CD4-positive, alpha-beta T cell (primary cell): Measurements from ENCODE around the gene DAAM1. TPM values are rescaled to one million over a fixed set of nuclear protein-coding genes. Genes with fewer than 3 reads are reported as not detected.

Source experiments
- ATAC-seq: fragments of 200-7000 bp; cut with Tn5 transposase; one replicate; pipeline ENCODE4 v1.10.0; 2022; ENCODE audit warnings: mild to moderate bottlenecking; ENCODE audit not compliant: poor library complexity
- CTCF ChIA-PET: fragments of 350-600 bp; sonication (Branson Sonifier 250); formaldehyde crosslinking; loops from one replicate; lab custom pipeline; 2021; ENCODE audit warnings: antibody characterized with exemption, inconsistent platforms; lab: Charles Lee
- POLR2A ChIA-PET: fragments of 350-600 bp; sonication (Branson Sonifier 250); formaldehyde crosslinking; loops from one replicate; lab custom pipeline; 2021; ENCODE audit warnings: antibody characterized with exemption, inconsistent platforms; lab: Charles Lee
- DNase-seq, 14 experiments: peaks; one replicate each; pipeline ENCODE4 v3.0.0-alpha.2; 2013 to 2020; ENCODE audit warnings: mixed read lengths in 2 of 14
- H3K27ac ChIP-seq, 2 donors: one replicate each; pipeline versions ENCODE4 v1.5.1 to v1.7.0; 2013; ENCODE audit warnings: low read length in 2 of 2, low read depth in 1 of 2, mild to moderate bottlenecking in 1 of 2
- H3K27me3 ChIP-seq, 2 experiments: 1 replicate in 1 of 2; 2 replicates in 1 of 2; pipeline versions ENCODE4 v1.6.1 to v1.7.0; 2013; ENCODE audit warnings: low read length in 2 of 2, control low read depth in 1 of 2, mild to moderate bottlenecking in 1 of 2, moderate library complexity in 1 of 2; ENCODE audit not compliant: insufficient read depth in 2 of 2, control insufficient read depth in 1 of 2
- H3K36me3 ChIP-seq: one replicate; pipeline ENCODE4 v1.6.1; 2013; ENCODE audit warnings: low read length, control low read depth; ENCODE audit not compliant: insufficient read depth
- H3K4me1 ChIP-seq: one replicate; pipeline ENCODE4 v1.6.1; 2013; ENCODE audit warnings: low read length, control low read depth; ENCODE audit not compliant: insufficient read depth
- H3K4me3 ChIP-seq: one replicate; pipeline ENCODE4 v1.5.1; 2013; ENCODE audit warnings: mild to moderate bottlenecking, low read length, moderate library complexity
- H3K9me3 ChIP-seq, 2 experiments: 1 replicate in 1 of 2; 2 replicates in 1 of 2; pipeline versions ENCODE4 v1.6.1 to v1.7.0; 2013; ENCODE audit warnings: low read length in 2 of 2, mild to moderate bottlenecking in 2 of 2, control low read depth in 1 of 2, moderate library complexity in 1 of 2; ENCODE audit not compliant: control insufficient read depth in 1 of 2, insufficient read depth in 1 of 2
- H3K27ac Mint-ChIP-seq: one replicate; pipeline ENCODE4 v1.8.0; 2020; ENCODE audit warnings: mixed read lengths
- H3K27me3 Mint-ChIP-seq: one replicate; pipeline ENCODE4 v1.8.0; 2021; ENCODE audit warnings: mixed read lengths
- H3K36me3 Mint-ChIP-seq: one replicate; pipeline ENCODE4 v1.8.0; 2021; ENCODE audit warnings: low read depth, mixed read lengths
- H3K4me1 Mint-ChIP-seq: one replicate; pipeline ENCODE4 v1.8.0; 2021; ENCODE audit warnings: low read depth, mixed read lengths
- H3K4me3 Mint-ChIP-seq: one replicate; pipeline ENCODE4 v1.8.0; 2020; ENCODE audit warnings: mild to moderate bottlenecking, mixed read lengths
- H3K9me3 Mint-ChIP-seq: one replicate; pipeline ENCODE4 v1.8.0; 2020; ENCODE audit warnings: mixed read lengths
- intact Hi-C, 2 experiments: fragments of 100-400 bp; cut with DNase I in 1 of 2; cut with micrococcal nuclease in 1 of 2; formaldehyde crosslinking; loops; one replicate each; pipeline versions ENCODE4 v1.15.1 to v1.9.0; 2023 to 2025; cut with DNase I, micrococcal nuclease
- total RNA-seq, 174 experiments: library from RNA in 2 of 174; stranded (reverse) in 2 of 174; gene quantifications; one replicate each; pipeline ENCODE4 v1.2.3 and lab custom pipeline; 2021 to 2026
- TF ChIP-seq, protein P1 (sequence below): fragments of 200-600 bp; IDR thresholded peaks from one replicate; pipeline ENCODE4 v1.8.0; 2022; ENCODE audit warnings: antibody characterized with exemption, mild to moderate bottlenecking

Gene DAAM1
- total RNA-seq, 2 experiments from 2014 or later = 7.4 to 8.8 TPM

DNA sequence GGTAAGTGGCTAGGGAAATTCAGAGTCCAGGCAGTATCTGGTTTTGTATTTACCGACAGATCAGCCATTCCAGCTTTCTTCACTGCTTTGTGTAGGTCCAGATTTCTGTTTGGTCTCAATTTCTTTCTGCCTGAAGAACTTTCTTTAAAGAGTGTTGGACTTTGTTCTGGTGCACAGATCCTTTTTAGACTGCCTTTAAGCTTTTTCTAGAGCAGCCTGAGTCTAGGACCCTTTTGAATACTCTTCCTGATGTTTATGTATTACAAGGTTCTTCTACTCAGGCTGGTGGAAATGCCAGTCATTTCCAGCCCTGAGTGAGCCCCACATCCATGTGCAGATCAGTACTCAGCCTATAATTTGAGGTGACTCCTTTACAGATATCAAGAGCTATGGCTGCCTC, 54.7 kb downstream of the DAAM1 start:
- Histone ChIP-seq H3K27ac (no peak overlapping the region), H3K4me1 (no peaks in the 10 kb centered on the region), H3K4me3 (no peak overlapping the region), H3K36me3 (no peaks in the 10 kb centered on the region), H3K9me3 (no peaks in the 10 kb centered on the region), H3K27me3 (no peaks in the 10 kb centered on the region)
- ChIA-PET CTCF (no interaction called here), POLR2A (no interaction called here)
- H3K9me3 Mint-ChIP-seq = no peaks in the 10 kb centered on the region
- no peaks in the 10 kb centered on the region for H3K36me3 Mint-ChIP-seq
- TF ChIP-seq, protein P1, sequence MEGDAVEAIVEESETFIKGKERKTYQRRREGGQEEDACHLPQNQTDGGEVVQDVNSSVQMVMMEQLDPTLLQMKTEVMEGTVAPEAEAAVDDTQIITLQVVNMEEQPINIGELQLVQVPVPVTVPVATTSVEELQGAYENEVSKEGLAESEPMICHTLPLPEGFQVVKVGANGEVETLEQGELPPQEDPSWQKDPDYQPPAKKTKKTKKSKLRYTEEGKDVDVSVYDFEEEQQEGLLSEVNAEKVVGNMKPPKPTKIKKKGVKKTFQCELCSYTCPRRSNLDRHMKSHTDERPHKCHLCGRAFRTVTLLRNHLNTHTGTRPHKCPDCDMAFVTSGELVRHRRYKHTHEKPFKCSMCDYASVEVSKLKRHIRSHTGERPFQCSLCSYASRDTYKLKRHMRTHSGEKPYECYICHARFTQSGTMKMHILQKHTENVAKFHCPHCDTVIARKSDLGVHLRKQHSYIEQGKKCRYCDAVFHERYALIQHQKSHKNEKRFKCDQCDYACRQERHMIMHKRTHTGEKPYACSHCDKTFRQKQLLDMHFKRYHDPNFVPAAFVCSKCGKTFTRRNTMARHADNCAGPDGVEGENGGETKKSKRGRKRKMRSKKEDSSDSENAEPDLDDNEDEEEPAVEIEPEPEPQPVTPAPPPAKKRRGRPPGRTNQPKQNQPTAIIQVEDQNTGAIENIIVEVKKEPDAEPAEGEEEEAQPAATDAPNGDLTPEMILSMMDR = no peak
- no peaks in the 10 kb centered on the region for H3K27me3 Mint-ChIP-seq
- no peak overlapping the region for H3K27ac Mint-ChIP-seq
- intact Hi-C loops = no loop called here
- ATAC-seq (no peak), DNase-seq (no peak)
- H3K4me1 Mint-ChIP-seq = no peaks in the 10 kb centered on the region
- H3K4me3 Mint-ChIP-seq = no peak overlapping the region

DNA sequence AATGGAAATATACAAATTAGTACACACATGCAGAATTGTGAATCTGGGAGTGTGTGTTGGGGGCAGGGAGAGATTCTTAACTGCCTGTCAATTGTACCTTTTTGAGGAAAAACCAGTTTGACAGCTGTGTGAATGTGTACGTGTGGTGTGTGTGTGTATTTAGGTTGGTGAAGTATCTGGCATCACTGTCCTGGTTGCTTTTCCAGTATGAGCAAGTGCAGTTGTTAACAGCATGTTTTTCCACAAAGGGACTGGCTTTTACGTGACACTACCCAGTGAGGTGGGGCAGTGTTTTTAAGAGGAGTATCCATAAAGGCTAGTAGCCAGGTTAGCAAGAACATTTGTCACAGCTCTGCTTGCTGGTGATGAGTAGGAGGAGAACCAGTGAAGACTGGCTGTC, 56.1 kb downstream of the DAAM1 start:
- TF ChIP-seq, protein P1 = no peak
- no peak for ATAC-seq
- CTCF ChIA-PET = no interaction called here
- Histone ChIP-seq H3K27me3 (no peaks in the 10 kb centered on the region), H3K4me3 (no peak overlapping the region), H3K4me1 (no peaks in the 10 kb centered on the region), H3K27ac (no peak overlapping the region), H3K36me3 (no peaks in the 10 kb centered on the region), H3K9me3 (no peaks in the 10 kb centered on the region)
- no peaks in the 10 kb centered on the region for H3K4me1 Mint-ChIP-seq
- no peaks in the 10 kb centered on the region for H3K27me3 Mint-ChIP-seq
- no peaks in the 10 kb centered on the region for H3K9me3 Mint-ChIP-seq
- no peak overlapping the region for H3K4me3 Mint-ChIP-seq
- no peaks in the 10 kb centered on the region for H3K36me3 Mint-ChIP-seq
- POLR2A ChIA-PET = no interaction called here
- intact Hi-C loops = no loop called here
- DNase-seq = no peak
- no peak overlapping the region for H3K27ac Mint-ChIP-seq

DNA sequence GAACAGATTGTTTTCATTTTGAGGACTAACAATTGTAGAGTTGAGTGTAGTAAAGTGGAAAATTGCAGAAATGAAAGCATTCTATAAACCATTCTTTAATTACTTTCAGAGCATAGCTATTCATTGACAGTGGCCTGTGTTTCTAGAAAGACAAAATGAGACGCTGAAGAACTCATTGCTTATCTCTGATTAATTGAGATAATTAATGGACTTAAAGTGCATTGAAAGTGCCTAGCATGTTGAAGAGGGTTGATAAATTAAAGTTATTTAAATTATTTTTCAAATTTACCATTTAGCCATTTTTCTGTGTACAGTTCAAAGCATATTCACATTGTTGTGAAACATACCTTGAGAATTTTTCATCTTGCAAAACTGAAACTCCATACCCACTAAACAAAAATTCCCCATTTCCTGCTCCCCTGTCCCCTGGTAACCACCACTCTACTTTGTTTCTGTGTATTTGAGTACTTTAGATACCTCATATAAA, 57.4 kb downstream of the DAAM1 start:
- H3K4me1 Mint-ChIP-seq = no peaks in the 10 kb centered on the region
- DNase-seq (no peak), ATAC-seq (no peak)
- H3K9me3 Mint-ChIP-seq = no peaks in the 10 kb centered on the region
- Histone ChIP-seq H3K27ac (no peak overlapping the region), H3K4me1 (no peaks in the 10 kb centered on the region), H3K36me3 (no peaks in the 10 kb centered on the region), H3K4me3 (no peak overlapping the region), H3K27me3 (no peaks in the 10 kb centered on the region), H3K9me3 (no peaks in the 10 kb centered on the region)
- no peaks in the 10 kb centered on the region for H3K36me3 Mint-ChIP-seq
- CTCF ChIA-PET = no interaction called here
- no peak overlapping the region for H3K4me3 Mint-ChIP-seq
- TF ChIP-seq, protein P1 = no peak
- H3K27me3 Mint-ChIP-seq = no peaks in the 10 kb centered on the region
- intact Hi-C loops = no loop called here
- H3K27ac Mint-ChIP-seq = no peak overlapping the region
- POLR2A ChIA-PET = no interaction called here
